HCT116 (cell line): Measurements from ENCODE around the gene DTX1. TPM values are rescaled to one million over a fixed set of nuclear protein-coding genes. Genes with fewer than 3 reads are reported as not detected.

Experiments
- ATAC-seq: fragments of 200-7000 bp; cut with Tn5 transposase; 2 replicates; pipeline ENCODE4 v1.9.1; 2020; ENCODE audit warnings: mild to moderate bottlenecking, moderate library complexity
- BruUV-seq: library from RNA; stranded (reverse); fragments of 400-500 nt; replicated peaks from 2 replicates; lab custom pipeline; 2021; lab: Mats Ljungman, UMichigan
- CTCF ChIA-PET: fragments of 300-600 bp; sonication (Branson Sonifier 250); formaldehyde crosslinking; loops from one replicate; lab custom pipeline; 2021; ENCODE audit warnings: antibody characterized with exemption; lab: Charles Lee
- POLR2A ChIA-PET: fragments of 300-600, 350-600 bp; sonication (Branson Sonifier 250); formaldehyde crosslinking; loops from one replicate; lab custom pipeline; 2021; ENCODE audit warnings: antibody characterized with exemption; lab: Charles Lee
- RAD21 ChIA-PET, 2 experiments: fragments of 300-600 bp; sonication (Branson Sonifier 250); formaldehyde crosslinking; loops; one replicate each; lab custom pipeline; 2023; ENCODE audit warnings: low total read pairs in 2 of 2; ENCODE audit not compliant: uncharacterized antibody in 2 of 2, unreplicated experiment in 2 of 2, low non-redundant PET in 1 of 2; lab: Charles Lee
- DNase-seq: peaks from one replicate; pipeline ENCODE4 v3.0.0-alpha.2; 2010; ENCODE audit warnings: low read depth, low spot score
- H2AFZ ChIP-seq: fragments of 200-600 bp; shearing (Covaris generic), sonication (generic); 2 replicates; pipeline ENCODE4 v1.6.1; 2017; ENCODE audit warnings: low read depth, mixed run types, mixed read lengths, antibody characterized with exemption, low read length; ENCODE audit not compliant: poor library complexity, severe bottlenecking
- H3K27ac ChIP-seq: 2 replicates; pipeline ENCODE4 v1.5.1; 2012; ENCODE audit warnings: low read depth, low read length
- H3K27me3 ChIP-seq: fragments of 200-600 bp; sonication (generic); 2 replicates; pipeline ENCODE4 v1.6.1; 2016; ENCODE audit warnings: mixed run types, low read length, mixed read lengths; ENCODE audit not compliant: insufficient read depth
- H3K36me3 ChIP-seq, 2 experiments: fragments of 200-500 bp in 1 of 2; fragments of 200-600 bp in 1 of 2; sonication (Bioruptor generic) in 1 of 2; sonication (generic) in 1 of 2; 2 replicates each; pipeline versions ENCODE4 v1.5.1 to v1.6.1; 2014 to 2016; ENCODE audit warnings: low read length in 2 of 2, inconsistent platforms in 1 of 2, mixed read lengths in 1 of 2, mixed run types in 1 of 2; ENCODE audit not compliant: insufficient read depth in 2 of 2, control insufficient read depth in 1 of 2
- H3K4me1 ChIP-seq, 2 experiments: fragments of 200-600 bp in 1 of 2; sonication (generic) in 1 of 2; 2 replicates each; pipeline versions ENCODE4 v1.5.1 to v1.6.1; 2012 to 2017; ENCODE audit warnings: low read length in 2 of 2, inconsistent platforms in 1 of 2, mild to moderate bottlenecking in 1 of 2, mixed read lengths in 1 of 2, mixed run types in 1 of 2, moderate library complexity in 1 of 2; ENCODE audit not compliant: insufficient read depth in 2 of 2, control insufficient read depth in 1 of 2
- H3K4me2 ChIP-seq: fragments of 200-600 bp; sonication (generic); 2 replicates; pipeline ENCODE4 v1.6.1; 2017; ENCODE audit warnings: mixed run types, low read length, mixed read lengths
- H3K4me3 ChIP-seq, 2 experiments: fragments of 200-600 bp in 1 of 2; sonication (generic) in 1 of 2; replicated peaks in 1 of 2; 2 replicates each; pipeline ENCODE4 v1.5.1; 2011 to 2016; ENCODE audit warnings: low read length in 2 of 2, control low read depth in 1 of 2, low read depth in 1 of 2, mild to moderate bottlenecking in 1 of 2, mixed read lengths in 1 of 2, mixed run types in 1 of 2
- H3K79me2 ChIP-seq: fragments of 200-600 bp; sonication (generic); 2 replicates; pipeline ENCODE4 v1.6.1; 2017; ENCODE audit warnings: mild to moderate bottlenecking, mixed run types, low read length, moderate library complexity, mixed read lengths; ENCODE audit not compliant: insufficient read depth
- H3K9ac ChIP-seq: fragments of 200-600 bp; sonication (generic); 2 replicates; pipeline ENCODE4 v1.6.1; 2016; ENCODE audit warnings: low read length, mixed read lengths
- H3K9me2 ChIP-seq: fragments of 200-600 bp; sonication (generic), shearing (Covaris generic); 2 replicates; pipeline ENCODE4 v1.6.1; 2017; ENCODE audit warnings: mixed run types, mild to moderate bottlenecking, moderate library complexity; ENCODE audit not compliant: insufficient read depth
- H3K9me3 ChIP-seq, 2 experiments: fragments of 200-500 bp in 1 of 2; fragments of 200-600 bp in 1 of 2; sonication (Bioruptor generic) in 1 of 2; sonication (generic) in 1 of 2; 2 replicates each; pipeline ENCODE4 v1.6.1; 2014 to 2017; ENCODE audit warnings: low read length in 2 of 2, mixed read lengths in 2 of 2, inconsistent platforms in 1 of 2, low read depth in 1 of 2, mild to moderate bottlenecking in 1 of 2, mixed run types in 1 of 2, moderate library complexity in 1 of 2; ENCODE audit not compliant: control insufficient read depth in 1 of 2, insufficient read depth in 1 of 2
- H4K20me1 ChIP-seq: fragments of 200-600 bp; sonication (generic), shearing (Covaris generic); 2 replicates; pipeline ENCODE4 v1.6.1; 2017; ENCODE audit warnings: mixed run types, mild to moderate bottlenecking, moderate library complexity; ENCODE audit not compliant: insufficient read depth
- EGR1 ChIP-seq: IDR thresholded peaks from 2 replicates; pipeline ENCODE4 v1.6.1; 2012; ENCODE audit warnings: low read depth
- EZH2phosphoT487 ChIP-seq: fragments of 200-600 bp; IDR thresholded peaks from 2 replicates; pipeline ENCODE4 v1.6.1; 2018; ENCODE audit warnings: antibody characterized with exemption, borderline replicate concordance
- FOSL1 ChIP-seq: IDR thresholded peaks from 2 replicates; pipeline ENCODE4 v1.6.1; 2012; ENCODE audit warnings: low read depth
- POLR2AphosphoS5 ChIP-seq: IDR thresholded peaks from 2 replicates; pipeline ENCODE4 v1.6.1; 2011; ENCODE audit warnings: mild to moderate bottlenecking, low read depth, low read length, moderate library complexity
- SP1 ChIP-seq: IDR thresholded peaks from 2 replicates; pipeline ENCODE4 v1.6.1; 2012; ENCODE audit warnings: low read depth
- YY1 ChIP-seq: IDR thresholded peaks from 2 replicates; pipeline ENCODE4 v1.6.1; 2011; ENCODE audit warnings: low read length, low read depth, moderate library complexity, mild to moderate bottlenecking; ENCODE audit not compliant: insufficient replicate concordance; ENCODE audit errors: extremely low read depth
- ZNF274 ChIP-seq: fragments of 200-500 bp; sonication (Bioruptor generic); IDR thresholded peaks from 2 replicates; pipeline ENCODE4 v1.6.1; 2014; ENCODE audit warnings: mild to moderate bottlenecking, low read depth, low read length, inconsistent platforms
- intact Hi-C: fragments of 100-400 bp; cut with micrococcal nuclease; formaldehyde crosslinking; loops from 2 replicates; pipeline ENCODE4 v1.10.0; 2022
- total RNA-seq: library from RNA; stranded (reverse); gene quantifications from one replicate; pipeline ENCODE4 v1.2.1, GENCODE V29; 2021; ENCODE audit not compliant: unreplicated experiment
- TF ChIP-seq, protein P1 (sequence below), 3 experiments: fragments of 200-600 bp in 1 of 3; sonication (generic) in 1 of 3; IDR thresholded peaks in 2 of 3; conservative IDR thresholded peaks in 1 of 3; 2 replicates each; pipeline ENCODE4 v1.5.1; 2012 to 2017; ENCODE audit warnings: low read depth in 2 of 3, low read length in 2 of 3, antibody characterized with exemption in 1 of 3, borderline replicate concordance in 1 of 3, control low read depth in 1 of 3, mild to moderate bottlenecking in 1 of 3, mixed read lengths in 1 of 3, mixed run types in 1 of 3, moderate library complexity in 1 of 3; ENCODE audit not compliant: insufficient read depth in 1 of 3
- TF ChIP-seq, protein P2 (sequence below): IDR thresholded peaks from 2 replicates; pipeline ENCODE4 v1.6.1; 2011; ENCODE audit warnings: mild to moderate bottlenecking, low read length, moderate library complexity; ENCODE audit not compliant: insufficient replicate concordance; ENCODE audit errors: extremely low read depth
- TF ChIP-seq, protein P3 (sequence below): IDR thresholded peaks from 2 replicates; pipeline ENCODE4 v1.6.1; 2012

Gene DTX1
- total RNA-seq, 1 experiment from 2014 or later = not detected

DNA sequence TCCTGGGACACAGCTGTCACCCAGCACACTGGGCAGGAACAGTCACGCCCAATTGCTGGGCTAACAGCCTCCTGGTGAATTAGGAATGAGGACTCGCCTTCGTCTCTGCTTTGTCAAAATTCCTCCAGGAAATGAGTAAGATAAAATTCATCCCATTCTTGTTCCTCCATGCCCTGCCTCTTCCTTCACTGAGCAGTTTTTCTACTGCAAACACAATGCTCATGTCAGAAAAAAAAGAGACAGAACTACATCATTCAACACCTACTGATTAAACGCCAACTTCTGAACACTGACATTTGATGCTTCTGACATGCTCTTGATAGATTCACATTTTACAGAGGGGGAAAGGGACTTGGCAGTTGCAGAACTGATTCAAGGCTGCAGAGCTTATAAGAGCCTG lies 37.5 kb upstream of the DTX1 start:
- H3K9me2 ChIP-seq = no peaks in the 10 kb centered on the region
- no peak for TF ChIP-seq FOSL1
- TF ChIP-seq SP1 = no peak
- TF ChIP-seq, protein P1, sequence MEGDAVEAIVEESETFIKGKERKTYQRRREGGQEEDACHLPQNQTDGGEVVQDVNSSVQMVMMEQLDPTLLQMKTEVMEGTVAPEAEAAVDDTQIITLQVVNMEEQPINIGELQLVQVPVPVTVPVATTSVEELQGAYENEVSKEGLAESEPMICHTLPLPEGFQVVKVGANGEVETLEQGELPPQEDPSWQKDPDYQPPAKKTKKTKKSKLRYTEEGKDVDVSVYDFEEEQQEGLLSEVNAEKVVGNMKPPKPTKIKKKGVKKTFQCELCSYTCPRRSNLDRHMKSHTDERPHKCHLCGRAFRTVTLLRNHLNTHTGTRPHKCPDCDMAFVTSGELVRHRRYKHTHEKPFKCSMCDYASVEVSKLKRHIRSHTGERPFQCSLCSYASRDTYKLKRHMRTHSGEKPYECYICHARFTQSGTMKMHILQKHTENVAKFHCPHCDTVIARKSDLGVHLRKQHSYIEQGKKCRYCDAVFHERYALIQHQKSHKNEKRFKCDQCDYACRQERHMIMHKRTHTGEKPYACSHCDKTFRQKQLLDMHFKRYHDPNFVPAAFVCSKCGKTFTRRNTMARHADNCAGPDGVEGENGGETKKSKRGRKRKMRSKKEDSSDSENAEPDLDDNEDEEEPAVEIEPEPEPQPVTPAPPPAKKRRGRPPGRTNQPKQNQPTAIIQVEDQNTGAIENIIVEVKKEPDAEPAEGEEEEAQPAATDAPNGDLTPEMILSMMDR (IDR thresholded peaks at IDR 0.05 in 2 of 3, conservative IDR thresholded peaks at IDR 0.05 in 1 of 3; ENCODE audit: borderline replicate concordance in 1 of 3, insufficient read depth in 1 of 3, low read depth in 2 of 3, low read length in 2 of 3) = no peak
- no peak for TF ChIP-seq EGR1
- no peak for TF ChIP-seq POLR2AphosphoS5
- TF ChIP-seq, protein P2, sequence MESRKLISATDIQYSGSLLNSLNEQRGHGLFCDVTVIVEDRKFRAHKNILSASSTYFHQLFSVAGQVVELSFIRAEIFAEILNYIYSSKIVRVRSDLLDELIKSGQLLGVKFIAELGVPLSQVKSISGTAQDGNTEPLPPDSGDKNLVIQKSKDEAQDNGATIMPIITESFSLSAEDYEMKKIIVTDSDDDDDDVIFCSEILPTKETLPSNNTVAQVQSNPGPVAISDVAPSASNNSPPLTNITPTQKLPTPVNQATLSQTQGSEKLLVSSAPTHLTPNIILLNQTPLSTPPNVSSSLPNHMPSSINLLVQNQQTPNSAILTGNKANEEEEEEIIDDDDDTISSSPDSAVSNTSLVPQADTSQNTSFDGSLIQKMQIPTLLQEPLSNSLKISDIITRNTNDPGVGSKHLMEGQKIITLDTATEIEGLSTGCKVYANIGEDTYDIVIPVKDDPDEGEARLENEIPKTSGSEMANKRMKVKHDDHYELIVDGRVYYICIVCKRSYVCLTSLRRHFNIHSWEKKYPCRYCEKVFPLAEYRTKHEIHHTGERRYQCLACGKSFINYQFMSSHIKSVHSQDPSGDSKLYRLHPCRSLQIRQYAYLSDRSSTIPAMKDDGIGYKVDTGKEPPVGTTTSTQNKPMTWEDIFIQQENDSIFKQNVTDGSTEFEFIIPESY = no peak
- TF ChIP-seq ZNF274 = no peak
- TF ChIP-seq, protein P3, sequence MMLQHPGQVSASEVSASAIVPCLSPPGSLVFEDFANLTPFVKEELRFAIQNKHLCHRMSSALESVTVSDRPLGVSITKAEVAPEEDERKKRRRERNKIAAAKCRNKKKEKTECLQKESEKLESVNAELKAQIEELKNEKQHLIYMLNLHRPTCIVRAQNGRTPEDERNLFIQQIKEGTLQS = no peak
- no peak for TF ChIP-seq YY1
- TF ChIP-seq EZH2phosphoT487 = no peak
- H3K4me2 ChIP-seq = peak overlapping the region; percentile 36; the same call in 1 of the 2 replicates
- DNase-seq (no peak), ATAC-seq (no peak; the same call in 1 of the 2 replicates)
- no peaks in the 10 kb centered on the region for H3K79me2 ChIP-seq
- ChIA-PET POLR2A (no interaction called here), CTCF (interaction anchor here (1.0 kb wide), 1 partner anchor 26 kb away, joined by 3 read pairs; no protein-coding TSS in a partner anchor), RAD21 (no interaction called here)
- no TSS peak for BruUV-seq
- no peak overlapping the region for H2AFZ ChIP-seq
- no peaks in the 10 kb centered on the region for H3K9me3 ChIP-seq
- intact Hi-C loops = no loop called here
- H3K4me3 ChIP-seq = no peak overlapping the region
- H3K4me1 ChIP-seq = peaks cover 0 to 7% of the 10 kb centered on the region in 2 experiments; a peak in 2 of 4 replicates
- H4K20me1 ChIP-seq = no peaks in the 10 kb centered on the region
- no peaks in the 10 kb centered on the region for H3K36me3 ChIP-seq
- no peak overlapping the region for H3K27ac ChIP-seq
- no peaks in the 10 kb centered on the region for H3K27me3 ChIP-seq
- no peak overlapping the region for H3K9ac ChIP-seq
